GM12878 (cell line): ENCODE results near the gene PLB1. TPM values are rescaled to one million over a fixed set of nuclear protein-coding genes. Genes with fewer than 3 reads are reported as not detected.
A peak's percentile ranks its signal among the peaks of the same experiment; 100 is the strongest.

Experiments used
- ATAC-seq: fragments of 200-7000 bp; cut with Tn5 transposase; 3 replicates; pipeline ENCODE4 v1.9.1; 2020; ENCODE audit warnings: mild to moderate bottlenecking, moderate library complexity
- BruUV-seq: library from RNA; stranded (reverse); fragments of 400-500 nt; replicated peaks from 2 replicates; lab custom pipeline; 2021; lab: Mats Ljungman, UMichigan
- CTCF ChIA-PET: fragments of 300-600 bp; sonication (Branson Sonifier 250); formaldehyde crosslinking; extraction: SDS; loops from one replicate; lab custom pipeline; 2021; ENCODE audit warnings: inconsistent platforms; lab: Yijun Ruan, JAX
- POLR2A ChIA-PET: fragments of 350-600 bp; formaldehyde crosslinking; extraction: SDS; loops from one replicate; lab custom pipeline; 2021; ENCODE audit warnings: inconsistent platforms; lab: Charles Lee
- RAD21 ChIA-PET: fragments of 300-600 bp; sonication (Branson Sonifier 250); formaldehyde crosslinking; loops from one replicate; lab custom pipeline; 2023; ENCODE audit warnings: antibody characterized with exemption; ENCODE audit not compliant: unreplicated experiment; lab: Charles Lee
- SMC1A ChIA-PET: fragments of 300-600 bp; sonication (Branson Sonifier 250); formaldehyde crosslinking; loops from one replicate; lab custom pipeline; 2023; ENCODE audit not compliant: unreplicated experiment, uncharacterized antibody; lab: Charles Lee
- DNase-seq: peaks from one replicate; pipeline ENCODE4 v3.0.0-alpha.2; 2011; ENCODE audit warnings: low read depth, low spot score
- FAIRE-seq: peaks from 3 replicates; lab custom pipeline; 2011; peaks lifted over from hg19 to GRCh38; lab: Jason Lieb, UNC
- H2AFZ ChIP-seq: 2 replicates; pipeline ENCODE4 v1.6.0; 2011; ENCODE audit warnings: low read depth, low read length, control low read depth; ENCODE audit not compliant: control insufficient read depth
- H3K27ac ChIP-seq: 2 replicates; pipeline ENCODE4 v1.5.1; 2011; ENCODE audit warnings: control low read depth; ENCODE audit not compliant: control insufficient read depth, insufficient read depth
- H3K27me3 ChIP-seq, 2 experiments: replicated peaks in 1 of 2; 2 replicates each; pipeline versions ENCODE4 v1.6.0 to v1.6.1; 2011; ENCODE audit warnings: low read length in 1 of 2; ENCODE audit not compliant: control insufficient read depth in 2 of 2, insufficient read depth in 2 of 2
- H3K36me3 ChIP-seq, 2 experiments: 2 replicates each; pipeline ENCODE4 v1.5.1; 2011; ENCODE audit warnings: low read length in 1 of 2; ENCODE audit not compliant: control insufficient read depth in 2 of 2, insufficient read depth in 2 of 2
- H3K4me1 ChIP-seq: 2 replicates; pipeline ENCODE4 v1.6.1; 2011; ENCODE audit warnings: mild to moderate bottlenecking, low read length, moderate library complexity, mixed read lengths; ENCODE audit not compliant: control insufficient read depth, insufficient read depth
- H3K4me2 ChIP-seq: 2 replicates; pipeline ENCODE4 v1.6.0; 2011; ENCODE audit warnings: control low read depth; ENCODE audit not compliant: control insufficient read depth, insufficient read depth
- H3K4me3 ChIP-seq: fragments of 200-600 bp; sonication (generic); 2 replicates; pipeline ENCODE4 v1.5.1; 2016
- H3K79me2 ChIP-seq: 2 replicates; pipeline ENCODE4 v1.6.0; 2011; ENCODE audit warnings: low read length; ENCODE audit not compliant: control insufficient read depth, insufficient read depth
- H3K9ac ChIP-seq: 2 replicates; pipeline ENCODE4 v1.8.0; 2011; ENCODE audit warnings: low read length, control low read depth, mixed read lengths; ENCODE audit not compliant: control insufficient read depth, insufficient read depth
- H3K9me3 ChIP-seq: replicated peaks from 3 replicates; pipeline ENCODE4 v1.5.1; 2011; ENCODE audit warnings: mild to moderate bottlenecking, low read length; ENCODE audit not compliant: control insufficient read depth, insufficient read depth
- H4K20me1 ChIP-seq: 2 replicates; pipeline ENCODE4 v1.6.0; 2011; ENCODE audit not compliant: control insufficient read depth, insufficient read depth
- BHLHE40 ChIP-seq, 2 experiments: fragments of 450-650 bp in 1 of 2; IDR thresholded peaks; 2 replicates each; pipeline ENCODE4 v1.6.1; 2011 to 2017; ENCODE audit warnings: low read depth in 2 of 2, borderline replicate concordance in 1 of 2, improper control_type of control experiment in 1 of 2, low read length in 1 of 2, mild to moderate bottlenecking in 1 of 2
- E4F1 ChIP-seq: fragments of 450-650 bp; IDR thresholded peaks from 2 replicates; pipeline ENCODE4 v1.6.1; 2018; ENCODE audit warnings: borderline replicate concordance, mild to moderate bottlenecking; ENCODE audit not compliant: partially characterized antibody
- IRF4 ChIP-seq: IDR thresholded peaks from 2 replicates; pipeline ENCODE4 v1.6.1; 2011; ENCODE audit warnings: low read depth, low read length
- LARP7 ChIP-seq: fragments of 450-650 bp; IDR thresholded peaks from 2 replicates; pipeline ENCODE4 v1.6.1; 2017; ENCODE audit warnings: mild to moderate bottlenecking
- NFIC ChIP-seq: IDR thresholded peaks from 2 replicates; pipeline ENCODE4 v1.6.1; 2012; ENCODE audit warnings: low read depth, mild to moderate bottlenecking, inconsistent platforms, low read length, moderate library complexity
- RAD21 ChIP-seq: IDR thresholded peaks from 2 replicates; pipeline ENCODE4 v1.6.1; 2011; ENCODE audit warnings: mild to moderate bottlenecking, low read depth, low read length, moderate library complexity; ENCODE audit not compliant: insufficient read depth
- WRNIP1 ChIP-seq: IDR thresholded peaks from 2 replicates; pipeline ENCODE4 v1.6.1; 2011; ENCODE audit warnings: low read depth, low read length, improper control_type of control experiment, borderline replicate concordance
- ZNF274 ChIP-seq: IDR thresholded peaks from one replicate; pipeline ENCODE4 v1.8.0; 2011; ENCODE audit not compliant: insufficient read length, insufficient read depth
- WGBS: methylation state at CpG from one replicate; pipeline ENCODE4 v1.1.6; 2016; ENCODE audit warnings: low lambda C conversion rate; ENCODE audit not compliant: insufficient replicate concordance, insufficient coverage; ENCODE audit errors: missing lambda C conversion rate; 5-methylcytosine and 5-hydroxymethylcytosine counted together
- in situ Hi-C: fragments of 300-500 bp; cut with MboI; formaldehyde crosslinking; loops from 9 replicates; pipeline ENCODE4 v1.14.3; 2018; ENCODE audit warnings: mixed read lengths
- intact Hi-C: fragments of 100-400 bp; cut with micrococcal nuclease; formaldehyde crosslinking; loops from one replicate; pipeline ENCODE4 v1.14.2; 2022; ENCODE audit not compliant: unreplicated experiment
- polyA plus RNA-seq, 11 experiments: library from polyadenylated mRNA; depleted of rRNA in 4 of 11; unstranded in 6 of 11; stranded (reverse) in 5 of 11; fragments of >200 nt; fragmentation: Nextera tagmentation in 4 of 11; fragmentation: Illumina TruSeq in 1 of 11; extraction: Ambion mirVana in 4 of 11; extraction: Trizol in 1 of 11; gene quantifications; 1 replicate in 1 of 11; 2 replicates in 10 of 11; pipeline versions ENCODE4 v1.2.1 to v1.2.3, GENCODE V29; 2011 to 2016; ENCODE audit warnings: inconsistent platforms in 2 of 11, missing spikeins in 2 of 11, low read depth in 1 of 11
- total RNA-seq, 4 experiments: library from RNA; depleted of rRNA in 3 of 4; stranded (reverse); fragments of >200 nt in 3 of 4; fragmentation: Illumina TruSeq in 1 of 4; extraction: Trizol in 1 of 4; gene quantifications; 2 replicates each; pipeline versions ENCODE4 v1.2.1 to v1.2.3, GENCODE V29; 2013 to 2021
- TF ChIP-seq, protein P1 (sequence below): IDR thresholded peaks from 2 replicates; pipeline ENCODE4 v1.6.1; 2011; ENCODE audit warnings: borderline replicate concordance, low read depth, mild to moderate bottlenecking, moderate library complexity, mixed read lengths, low read length; ENCODE audit not compliant: insufficient read depth; ENCODE audit errors: extremely low read length

PLB1 gene
- total and polyA plus RNA-seq, 10 of the 15 experiments (the other 5 are each of a cell fraction or from before 2014, with no cell fraction given), result 0.03 to 0.49 (median 0.28) TPM

DNA sequence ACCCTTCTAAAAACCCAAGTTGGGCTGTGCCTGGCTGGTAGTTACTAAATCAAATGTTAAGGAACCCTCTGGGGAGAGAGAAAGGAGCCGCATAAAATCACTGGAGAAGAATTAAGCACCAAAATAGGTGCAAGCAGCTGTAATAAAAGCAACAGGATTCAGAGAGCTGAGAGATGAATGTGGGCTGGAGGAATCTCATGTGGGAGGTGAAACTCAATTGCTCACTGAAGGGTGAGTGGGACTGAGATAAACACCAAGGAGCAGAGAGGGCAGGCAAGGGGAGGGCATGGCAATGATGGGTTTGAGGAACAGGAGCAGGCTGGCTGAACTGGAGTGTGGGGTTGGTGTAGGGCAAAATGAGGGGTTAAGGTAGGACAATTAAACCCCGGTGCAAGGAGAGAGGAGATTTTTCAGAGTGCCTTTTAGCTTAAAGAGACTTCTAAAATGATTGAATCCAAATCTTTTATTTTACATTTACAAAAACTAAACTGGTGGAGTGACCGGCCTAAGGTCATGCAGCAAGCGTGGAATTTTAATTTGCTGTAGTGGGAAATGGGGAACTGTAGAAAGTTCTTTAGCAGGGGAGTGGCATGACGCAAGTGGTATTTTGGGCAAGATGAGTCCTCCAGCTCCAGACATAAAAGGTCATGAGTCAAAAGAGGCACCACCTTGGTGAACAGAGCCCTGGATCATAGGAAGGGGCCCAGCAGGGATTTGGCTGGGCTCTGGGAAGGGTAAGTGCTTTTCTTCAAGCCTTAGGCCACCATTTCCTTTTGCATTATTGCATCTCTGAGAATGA is 10.5 kb downstream of the PLB1 start (continued):
- no peak for TF ChIP-seq RAD21
- TF ChIP-seq IRF4, result no peak
- TF ChIP-seq NFIC, result no peak
- TF ChIP-seq WRNIP1, result no peak
- no peak for TF ChIP-seq E4F1

- Histone ChIP-seq H3K9me3 (no peaks in the 10 kb centered on the region), H3K4me1 (no peaks in the 10 kb centered on the region), H3K27me3 (peaks cover 0 to 3% of the 10 kb centered on the region in 2 experiments; a peak in 2 of 4 replicates), H2AFZ (no peak overlapping the region), H3K36me3 (no peaks in the 10 kb centered on the region), H4K20me1 (no peaks in the 10 kb centered on the region), H3K9ac (no peak overlapping the region), H3K4me2 (no peak overlapping the region), H3K79me2 (no peaks in the 10 kb centered on the region), H3K27ac (no peak overlapping the region), H3K4me3 (no peak overlapping the region)
- RAD21 ChIA-PET, result no interaction called here
- intact Hi-C loops (no loop called here), in situ Hi-C loops (no loop called here)
- SMC1A ChIA-PET, result no interaction called here
- POLR2A ChIA-PET, result no interaction called here
- WGBS, result 13% methylated on average over 6 of the region's 6 CpGs
- no TSS peak for BruUV-seq
- no peak for DNase-seq
- TF ChIP-seq, protein P1, sequence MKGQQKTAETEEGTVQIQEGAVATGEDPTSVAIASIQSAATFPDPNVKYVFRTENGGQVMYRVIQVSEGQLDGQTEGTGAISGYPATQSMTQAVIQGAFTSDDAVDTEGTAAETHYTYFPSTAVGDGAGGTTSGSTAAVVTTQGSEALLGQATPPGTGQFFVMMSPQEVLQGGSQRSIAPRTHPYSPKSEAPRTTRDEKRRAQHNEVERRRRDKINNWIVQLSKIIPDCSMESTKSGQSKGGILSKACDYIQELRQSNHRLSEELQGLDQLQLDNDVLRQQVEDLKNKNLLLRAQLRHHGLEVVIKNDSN, result peak; percentile 19
- TF ChIP-seq ZNF274 (no peak), LARP7 (no peak), BHLHE40 (IDR thresholded peaks at IDR 0.05; ENCODE audit: borderline replicate concordance in 1 of 2, low read depth in 2 of 2, low read length in 1 of 2) (peak in 1 of 2 experiments; percentile 29; a peak in 1 of 4 replicates)
- no peak for ATAC-seq
- FAIRE-seq, result no peak
- CTCF ChIA-PET, result no interaction called here
These were observed 12.2 kb downstream of the PLB1 start for GRCh38 chr2:28507796-28508764.
